GM18502 (cell line): ENCODE results near the gene BRCA2.
"Not testable (repeated sequence)": the region's sequence is repeated elsewhere in the genome, so short reads cannot be mapped to it uniquely, and the experiment has no call there.

Experiments
- ATAC-seq: cut with Tn5 transposase; IDR thresholded peaks from one replicate; pipeline ENCODE4 v1.9.1; 2021; ENCODE audit warnings: mild to moderate bottlenecking; ENCODE audit not compliant: unreplicated experiment, poor library complexity

BRCA2 gene

GRCh38 chr13:32310134-32310706 is 5.1 kb upstream of the BRCA2 start:
- ATAC-seq, result peak; percentile 75

- no peak for ATAC-seq
These were observed 4.0 kb upstream of the BRCA2 start for GRCh38 chr13:32311188-32311897.

GRCh38 chr13:32314271-32315237 is 754 bp upstream of the BRCA2 start:
- ATAC-seq, result peak; percentile 28

DNA sequence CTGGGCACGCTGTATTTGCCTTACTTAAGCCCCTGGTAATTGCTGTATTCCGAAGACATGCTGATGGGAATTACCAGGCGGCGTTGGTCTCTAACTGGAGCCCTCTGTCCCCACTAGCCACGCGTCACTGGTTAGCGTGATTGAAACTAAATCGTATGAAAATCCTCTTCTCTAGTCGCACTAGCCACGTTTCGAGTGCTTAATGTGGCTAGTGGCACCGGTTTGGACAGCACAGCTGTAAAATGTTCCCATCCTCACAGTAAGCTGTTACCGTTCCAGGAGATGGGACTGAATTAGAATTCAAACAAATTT is 676 bp downstream of the BRCA2 start:
- ATAC-seq, result peak; percentile 55

DNA sequence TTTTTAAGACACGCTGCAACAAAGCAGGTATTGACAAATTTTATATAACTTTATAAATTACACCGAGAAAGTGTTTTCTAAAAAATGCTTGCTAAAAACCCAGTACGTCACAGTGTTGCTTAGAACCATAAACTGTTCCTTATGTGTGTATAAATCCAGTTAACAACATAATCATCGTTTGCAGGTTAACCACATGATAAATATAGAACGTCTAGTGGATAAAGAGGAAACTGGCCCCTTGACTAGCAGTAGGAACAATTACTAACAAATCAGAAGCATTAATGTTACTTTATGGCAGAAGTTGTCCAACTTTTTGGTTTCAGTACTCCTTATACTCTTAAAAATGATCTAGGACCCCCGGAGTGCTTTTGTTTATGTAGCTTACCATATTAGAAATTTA is 1.2 kb downstream of the BRCA2 start:
- ATAC-seq, result no peak

GRCh38 chr13:32317716-32318465 is 2.6 kb downstream of the BRCA2 start:
- ATAC-seq, result no peak

GRCh38 chr13:32320528-32320927 is 5.2 kb downstream of the BRCA2 start:
- ATAC-seq, result no peak

- no peak for ATAC-seq
These were observed 8.6 kb downstream of the BRCA2 start for GRCh38 chr13:32323912-32324311.

GRCh38 chr13:32330441-32330840 is 15.1 kb downstream of the BRCA2 start:
- ATAC-seq, result no peak

- ATAC-seq, result no peak
These were observed 19.4 kb downstream of the BRCA2 start for GRCh38 chr13:32334671-32335070.

- ATAC-seq, result no peak
These were observed 25.6 kb downstream of the BRCA2 start for GRCh38 chr13:32340914-32341313.

DNA sequence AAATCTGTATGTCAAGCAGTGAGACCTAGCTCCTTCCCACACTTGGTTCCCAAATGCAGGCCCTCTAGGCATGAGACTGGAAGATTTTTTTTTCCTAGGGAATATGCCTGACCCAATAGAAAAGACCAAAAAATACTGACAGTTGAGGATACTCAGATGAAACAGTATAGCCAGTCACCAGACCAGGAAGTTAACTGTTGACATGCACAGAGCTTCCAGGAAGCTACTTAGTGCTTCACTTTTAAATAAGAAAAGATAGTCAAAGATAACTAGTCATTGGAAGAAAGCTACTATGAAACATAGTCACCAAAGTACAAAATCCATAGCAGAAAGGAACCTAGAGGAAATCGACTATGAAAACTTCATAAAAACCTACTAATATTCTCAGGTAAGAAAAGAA is 32.3 kb downstream of the BRCA2 start:
- ATAC-seq, result no peak

DNA sequence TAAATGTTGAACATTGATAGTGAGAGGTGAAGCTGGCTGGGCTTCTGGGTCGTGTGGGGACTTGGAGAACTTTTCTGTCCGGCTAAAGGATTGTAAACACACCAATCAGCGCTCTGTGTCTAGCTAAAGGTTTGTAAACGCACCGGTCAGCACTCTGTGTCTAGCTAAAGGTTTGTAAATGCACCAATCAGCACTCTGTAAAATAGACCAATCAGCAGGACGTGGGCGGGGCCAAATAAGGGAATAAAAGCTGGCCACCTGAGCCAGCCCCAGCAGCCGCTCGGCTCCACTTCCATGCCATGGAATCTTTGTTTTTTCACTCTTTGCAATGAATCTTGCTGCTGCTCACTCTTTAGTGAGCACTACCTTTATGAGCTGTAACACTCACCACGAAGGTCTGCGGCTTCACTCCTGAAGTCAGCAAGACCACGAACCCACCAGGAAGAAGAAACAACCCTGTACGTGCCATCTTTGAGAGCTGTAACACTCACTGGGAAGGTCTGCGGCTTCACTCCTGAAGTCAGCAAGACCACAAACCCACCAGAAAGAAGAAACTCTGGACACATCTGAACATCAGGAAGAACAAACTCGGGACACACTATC is 35.6 kb downstream of the BRCA2 start:
- ATAC-seq, result not testable (repeated sequence)

DNA sequence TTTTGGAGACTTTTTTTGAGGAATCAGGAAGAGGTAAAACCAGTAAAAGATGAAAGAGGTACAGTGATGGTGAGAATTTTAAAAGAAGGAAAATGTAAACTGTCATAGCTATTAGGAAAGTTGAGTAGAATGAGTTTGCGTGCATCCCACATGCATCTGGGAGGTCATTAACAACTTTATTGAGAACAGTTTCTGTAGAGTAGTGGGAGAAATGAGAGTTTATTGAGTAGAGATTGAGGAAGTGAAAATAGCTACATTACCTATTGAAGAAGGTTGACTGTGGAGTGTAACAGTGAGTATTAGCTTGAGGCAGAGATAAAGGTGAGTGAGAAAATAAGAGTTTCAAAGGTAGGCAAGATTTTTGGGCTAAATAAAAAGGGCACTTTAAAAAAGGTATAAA is 38.7 kb downstream of the BRCA2 start:
- ATAC-seq, result peak; percentile 74

- ATAC-seq, result not testable (repeated sequence)
These were observed 40.6 kb downstream of the BRCA2 start for GRCh38 chr13:32355935-32356334.

DNA sequence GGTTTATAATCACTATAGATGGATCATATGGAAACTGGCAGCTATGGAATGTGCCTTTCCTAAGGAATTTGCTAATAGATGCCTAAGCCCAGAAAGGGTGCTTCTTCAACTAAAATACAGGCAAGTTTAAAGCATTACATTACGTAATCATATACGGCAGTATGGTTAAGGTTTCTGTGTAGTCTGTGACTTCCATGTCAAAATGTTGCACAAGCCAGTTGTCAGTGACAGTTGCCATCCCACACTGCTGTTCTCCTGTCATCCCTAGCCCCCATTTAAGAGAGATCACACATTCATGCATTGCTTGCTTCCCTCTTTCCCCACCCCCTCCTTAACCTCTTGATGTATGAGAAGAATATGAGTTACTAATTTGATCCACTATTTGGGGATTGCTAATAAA is 47.3 kb downstream of the BRCA2 start:
- no peak for ATAC-seq

DNA sequence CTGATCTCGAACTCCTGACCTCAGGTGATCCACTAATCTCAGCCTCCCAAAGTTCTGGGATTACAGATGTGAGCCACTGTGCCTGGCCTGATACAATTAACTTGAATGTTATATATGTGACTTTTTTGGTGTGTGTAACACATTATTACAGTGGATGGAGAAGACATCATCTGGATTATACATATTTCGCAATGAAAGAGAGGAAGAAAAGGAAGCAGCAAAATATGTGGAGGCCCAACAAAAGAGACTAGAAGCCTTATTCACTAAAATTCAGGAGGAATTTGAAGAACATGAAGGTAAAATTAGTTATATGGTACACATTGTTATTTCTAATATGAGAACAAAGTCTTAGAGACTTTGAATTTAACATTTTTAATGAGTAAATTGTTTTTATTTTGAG is 55.5 kb downstream of the BRCA2 start:
- ATAC-seq, result no peak

DNA sequence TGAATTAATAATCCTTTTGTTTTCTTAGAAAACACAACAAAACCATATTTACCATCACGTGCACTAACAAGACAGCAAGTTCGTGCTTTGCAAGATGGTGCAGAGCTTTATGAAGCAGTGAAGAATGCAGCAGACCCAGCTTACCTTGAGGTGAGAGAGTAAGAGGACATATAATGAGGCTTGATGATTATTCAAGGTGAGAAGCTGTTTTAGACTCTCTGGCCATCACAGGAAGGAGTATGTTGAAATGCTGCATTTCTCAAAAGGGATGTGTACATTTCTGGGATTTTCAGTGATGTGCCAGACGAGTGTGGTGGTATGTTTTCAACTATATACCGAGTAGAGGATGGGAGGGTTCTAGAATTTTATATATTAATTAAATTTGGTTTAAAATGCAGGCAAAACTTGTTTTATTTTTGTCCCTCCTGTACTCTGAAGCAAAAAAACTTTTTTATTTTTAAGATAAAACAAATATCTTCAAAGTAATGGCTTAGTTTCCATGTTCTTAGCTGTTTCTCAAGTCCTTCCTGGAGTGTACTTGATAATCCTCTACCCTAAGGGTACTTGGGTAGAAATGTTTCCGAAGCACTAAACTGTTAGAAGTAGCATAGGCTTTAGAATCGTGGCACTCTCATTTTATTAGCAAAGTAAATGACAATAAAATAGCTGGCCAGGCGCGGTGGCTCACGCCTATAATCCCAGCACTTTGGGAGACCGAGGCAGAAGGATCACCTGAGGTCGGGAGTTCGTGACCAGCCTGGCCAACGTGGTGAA is 61.5 kb downstream of the BRCA2 start:
- ATAC-seq, result no peak

GRCh38 chr13:32378012-32378411 is 62.7 kb downstream of the BRCA2 start:
- no peak for ATAC-seq
